IPS-15b (cell line): ENCODE measurements around the gene YTHDF2.
"Not testable (repeated sequence)": the region's sequence is repeated elsewhere in the genome, so short reads cannot be mapped to it uniquely, and the experiment has no call there.

Experiments used
- H3K27me3 ChIP-seq: one replicate; pipeline ENCODE4 v1.6.1; 2013; ENCODE audit warnings: low read length; ENCODE audit not compliant: control insufficient read depth, insufficient read depth
- H3K36me3 ChIP-seq: one replicate; pipeline ENCODE4 v1.6.1; 2013; ENCODE audit warnings: low read length; ENCODE audit not compliant: control insufficient read depth, insufficient read depth
- H3K4me1 ChIP-seq: one replicate; pipeline ENCODE4 v1.6.1; 2013; ENCODE audit warnings: mild to moderate bottlenecking, low read length; ENCODE audit not compliant: control insufficient read depth, insufficient read depth
- H3K4me3 ChIP-seq: one replicate; pipeline ENCODE4 v1.5.1; 2013; ENCODE audit warnings: low read depth, low read length
- H3K9ac ChIP-seq: one replicate; pipeline ENCODE4 v1.6.1; 2013; ENCODE audit warnings: low read depth, mild to moderate bottlenecking, low read length
- H3K9me3 ChIP-seq: one replicate; pipeline ENCODE4 v1.6.1; 2013; ENCODE audit warnings: mild to moderate bottlenecking, low read length; ENCODE audit not compliant: control insufficient read depth, insufficient read depth

YTHDF2 gene

GRCh38 chr1:28783363-28783762 lies 46.6 kb downstream of the YTHDF2 start:
- no peak overlapping the region for H3K4me3 ChIP-seq
- no peaks in the 10 kb centered on the region for H3K27me3 ChIP-seq
- H3K9ac ChIP-seq: no peak overlapping the region
- no peaks in the 10 kb centered on the region for H3K36me3 ChIP-seq
- peaks cover 2% of the 10 kb centered on the region for H3K4me1 ChIP-seq
- no peaks in the 10 kb centered on the region for H3K9me3 ChIP-seq

GRCh38 chr1:28789412-28789811 lies 52.7 kb downstream of the YTHDF2 start:
- Histone ChIP-seq H3K36me3 (no peaks in the 10 kb centered on the region), H3K4me1 (no peaks in the 10 kb centered on the region), H3K9me3 (no peaks in the 10 kb centered on the region), H3K27me3 (no peaks in the 10 kb centered on the region), H3K9ac (no peak overlapping the region), H3K4me3 (no peak overlapping the region)

- Histone ChIP-seq H3K4me1 (no peaks in the 10 kb centered on the region), H3K4me3 (no peak overlapping the region), H3K36me3 (no peaks in the 10 kb centered on the region), H3K9me3 (no peaks in the 10 kb centered on the region), H3K27me3 (no peaks in the 10 kb centered on the region), H3K9ac (no peak overlapping the region)
Observed at GRCh38 chr1:28789816-28790215, 53.1 kb downstream of the YTHDF2 start.

- Histone ChIP-seq H3K9me3 (no peaks in the 10 kb centered on the region), H3K9ac (no peak overlapping the region), H3K4me3 (no peak overlapping the region), H3K36me3 (no peaks in the 10 kb centered on the region), H3K4me1 (no peaks in the 10 kb centered on the region), H3K27me3 (no peaks in the 10 kb centered on the region)
Observed at GRCh38 chr1:28790377-28791035, 53.8 kb downstream of the YTHDF2 start.

- not testable (repeated sequence) for H3K4me1 ChIP-seq, H3K27me3 ChIP-seq, H3K36me3 ChIP-seq, H3K9me3 ChIP-seq, H3K9ac ChIP-seq, H3K4me3 ChIP-seq
Observed at GRCh38 chr1:28791929-28792328, 55.2 kb downstream of the YTHDF2 start.

- H3K9me3 ChIP-seq: no peaks in the 10 kb centered on the region
- no peak overlapping the region for H3K9ac ChIP-seq
Observed at GRCh38 chr1:28792644-28793121, 55.9 kb downstream of the YTHDF2 start.

GRCh38 chr1:28794582-28794981 lies 57.8 kb downstream of the YTHDF2 start:
- H3K4me3 ChIP-seq, H3K4me1 ChIP-seq, H3K27me3 ChIP-seq, H3K9ac ChIP-seq, H3K9me3 ChIP-seq, H3K36me3 ChIP-seq: not testable (repeated sequence)

More at GRCh38 chr1:28792644-28793121, 55.9 kb downstream of the YTHDF2 start:
- no peaks in the 10 kb centered on the region for H3K27me3 ChIP-seq
- no peaks in the 10 kb centered on the region for H3K36me3 ChIP-seq
- H3K4me3 ChIP-seq: no peak overlapping the region
- no peaks in the 10 kb centered on the region for H3K4me1 ChIP-seq

- H3K36me3 ChIP-seq: no peaks in the 10 kb centered on the region
- H3K9me3 ChIP-seq: no peaks in the 10 kb centered on the region
- H3K4me3 ChIP-seq: no peak overlapping the region
- no peak overlapping the region for H3K9ac ChIP-seq
- H3K4me1 ChIP-seq: no peaks in the 10 kb centered on the region
- H3K27me3 ChIP-seq: no peaks in the 10 kb centered on the region
Observed at GRCh38 chr1:28796352-28797211, 59.8 kb downstream of the YTHDF2 start.

- Histone ChIP-seq H3K9ac (no peak overlapping the region), H3K4me1 (peaks cover 3% of the 10 kb centered on the region), H3K9me3 (no peaks in the 10 kb centered on the region), H3K4me3 (no peak overlapping the region), H3K27me3 (no peaks in the 10 kb centered on the region), H3K36me3 (no peaks in the 10 kb centered on the region)
Observed at GRCh38 chr1:28800324-28800723, 63.6 kb downstream of the YTHDF2 start.

GRCh38 chr1:28801461-28801860 lies 64.7 kb downstream of the YTHDF2 start:
- H3K27me3 ChIP-seq: no peaks in the 10 kb centered on the region
- no peak overlapping the region for H3K9ac ChIP-seq
- H3K36me3 ChIP-seq: no peaks in the 10 kb centered on the region
- no peak overlapping the region for H3K4me3 ChIP-seq
- H3K9me3 ChIP-seq: no peaks in the 10 kb centered on the region
- H3K4me1 ChIP-seq: peaks cover 3% of the 10 kb centered on the region

- Histone ChIP-seq H3K9ac (no peak overlapping the region), H3K27me3 (no peaks in the 10 kb centered on the region)
Observed at GRCh38 chr1:28803051-28803450, 66.3 kb downstream of the YTHDF2 start.

GRCh38 chr1:28803662-28804061 lies 66.9 kb downstream of the YTHDF2 start:
- no peak overlapping the region for H3K4me3 ChIP-seq
- H3K36me3 ChIP-seq: no peaks in the 10 kb centered on the region
- H3K27me3 ChIP-seq: no peaks in the 10 kb centered on the region
- H3K4me1 ChIP-seq: peaks cover 3% of the 10 kb centered on the region
- no peak overlapping the region for H3K9ac ChIP-seq
- no peaks in the 10 kb centered on the region for H3K9me3 ChIP-seq

More at GRCh38 chr1:28803051-28803450, 66.3 kb downstream of the YTHDF2 start:
- Histone ChIP-seq H3K9me3 (no peaks in the 10 kb centered on the region), H3K36me3 (no peaks in the 10 kb centered on the region), H3K4me3 (no peak overlapping the region), H3K4me1 (peaks cover 3% of the 10 kb centered on the region)
